GM19397 (cell line): ENCODE data around the gene NEUROD4.
A peak's percentile ranks its signal among the peaks of the same experiment; 100 is the strongest.
"Not testable (repeated sequence)": the region's sequence is repeated elsewhere in the genome, so short reads cannot be mapped to it uniquely, and the experiment has no call there.

ENCODE experiments used
- ATAC-seq: cut with Tn5 transposase; IDR thresholded peaks from one replicate; pipeline ENCODE4 v1.9.1; 2021; ENCODE audit warnings: mild to moderate bottlenecking, moderate library complexity; ENCODE audit not compliant: unreplicated experiment

Gene NEUROD4, protein sequence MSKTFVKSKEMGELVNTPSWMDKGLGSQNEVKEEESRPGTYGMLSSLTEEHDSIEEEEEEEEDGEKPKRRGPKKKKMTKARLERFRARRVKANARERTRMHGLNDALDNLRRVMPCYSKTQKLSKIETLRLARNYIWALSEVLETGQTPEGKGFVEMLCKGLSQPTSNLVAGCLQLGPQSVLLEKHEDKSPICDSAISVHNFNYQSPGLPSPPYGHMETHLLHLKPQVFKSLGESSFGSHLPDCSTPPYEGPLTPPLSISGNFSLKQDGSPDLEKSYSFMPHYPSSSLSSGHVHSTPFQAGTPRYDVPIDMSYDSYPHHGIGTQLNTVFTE

DNA sequence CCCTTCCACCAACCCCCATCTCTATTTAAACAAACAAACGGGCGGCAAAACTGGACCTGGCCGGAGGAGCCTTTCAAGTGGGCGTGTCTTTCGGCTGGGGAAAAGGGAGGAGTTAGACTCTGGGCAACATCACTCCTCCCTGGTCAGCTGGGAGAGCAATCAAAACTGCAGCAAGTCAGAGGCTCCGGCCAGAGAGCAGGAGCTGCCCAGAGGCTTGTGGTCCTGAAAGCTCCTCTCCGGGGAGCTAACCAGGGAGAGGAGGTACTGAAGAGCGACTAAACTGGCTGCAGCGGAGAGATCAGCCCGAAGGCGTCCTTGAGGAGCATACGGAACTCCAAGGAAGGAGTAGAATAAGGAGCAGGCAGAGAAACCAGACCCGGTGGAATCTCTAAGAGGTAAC is at the start of gene NEUROD4:
Gene NEUROD4, plus strand, starts transcription at position 191 of the 400 bp plus-strand sequence. CDS start 6,466 bp downstream, outside the sequence.
- ATAC-seq: no peak

DNA sequence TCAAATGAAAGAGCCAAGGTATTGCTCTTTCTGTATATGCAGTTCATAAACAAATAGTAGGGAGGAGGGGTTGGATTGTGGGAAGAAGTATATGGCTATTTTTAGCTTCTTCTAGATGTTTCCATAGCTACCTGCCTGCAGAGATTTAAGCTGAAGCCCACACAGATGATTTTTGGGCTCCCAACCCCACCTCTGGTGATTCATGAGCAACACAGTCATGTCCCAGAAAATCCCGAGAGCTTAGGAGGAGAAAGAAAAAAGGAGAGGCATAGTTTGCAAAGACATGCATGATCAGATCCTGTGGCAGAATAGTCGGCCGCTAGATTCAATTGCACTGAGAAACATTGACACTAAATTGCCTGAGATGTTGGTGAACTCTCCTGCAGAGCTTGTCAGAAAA is 49.0 kb upstream of the NEUROD4 start:
- ATAC-seq: no peak

DNA sequence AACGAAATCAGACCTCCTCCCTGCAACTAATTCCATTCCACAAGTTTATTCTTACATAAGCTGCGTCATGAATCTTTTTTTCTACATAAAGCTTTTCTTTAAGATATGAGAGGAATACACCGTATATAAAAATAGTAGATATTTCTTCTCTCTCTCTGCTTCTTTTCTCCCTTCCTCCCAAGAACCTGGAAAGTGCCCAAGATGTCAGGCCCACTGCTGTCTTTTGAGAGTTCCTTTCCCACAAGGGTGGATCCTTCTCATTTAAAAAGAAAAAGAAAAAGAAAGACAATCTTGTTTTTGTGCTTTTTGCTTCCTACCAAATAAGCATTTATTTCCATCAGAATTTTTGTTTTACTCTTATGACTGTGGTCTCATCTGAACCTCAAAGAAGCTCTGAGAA is 46.2 kb upstream of the NEUROD4 start:
- no peak for ATAC-seq

DNA sequence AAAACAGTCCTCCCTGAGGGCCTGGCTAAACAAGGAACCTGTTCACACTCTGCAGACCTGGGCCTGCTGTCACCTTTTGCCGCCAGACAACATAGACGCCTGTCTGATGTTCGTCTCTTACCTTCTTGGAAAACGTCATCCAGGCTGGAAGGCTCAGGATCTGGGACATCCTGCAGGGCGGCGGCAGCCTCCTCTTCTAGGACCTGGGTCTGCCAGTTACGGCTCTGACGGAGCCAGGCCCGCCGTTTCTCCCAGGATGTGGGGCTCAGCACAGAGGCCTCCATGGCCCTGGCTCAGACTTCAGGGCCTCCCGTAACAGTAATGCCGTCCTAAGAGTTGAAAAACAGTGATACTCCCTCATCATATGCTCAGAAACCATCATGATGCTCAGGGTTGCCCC is 45.5 kb upstream of the NEUROD4 start:
- no peak for ATAC-seq

DNA sequence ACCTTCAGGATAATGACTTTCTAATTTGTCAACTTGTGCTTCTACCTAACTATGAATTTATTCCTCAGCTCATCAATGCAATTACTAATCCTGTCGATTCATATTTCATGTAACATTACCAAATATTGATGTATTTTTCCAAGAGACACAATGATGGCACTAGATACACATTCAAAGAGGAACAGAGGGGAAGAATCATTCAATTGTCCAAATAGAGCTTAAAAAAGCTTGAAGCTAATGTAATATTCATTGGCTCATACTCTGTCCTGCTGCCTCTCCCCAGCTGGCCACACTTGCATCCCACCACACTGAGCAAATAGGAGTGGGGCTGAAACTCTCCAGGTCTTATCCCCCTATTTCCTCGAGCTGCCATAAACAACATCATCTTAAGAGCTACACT is 44.5 kb upstream of the NEUROD4 start:
- no peak for ATAC-seq

DNA sequence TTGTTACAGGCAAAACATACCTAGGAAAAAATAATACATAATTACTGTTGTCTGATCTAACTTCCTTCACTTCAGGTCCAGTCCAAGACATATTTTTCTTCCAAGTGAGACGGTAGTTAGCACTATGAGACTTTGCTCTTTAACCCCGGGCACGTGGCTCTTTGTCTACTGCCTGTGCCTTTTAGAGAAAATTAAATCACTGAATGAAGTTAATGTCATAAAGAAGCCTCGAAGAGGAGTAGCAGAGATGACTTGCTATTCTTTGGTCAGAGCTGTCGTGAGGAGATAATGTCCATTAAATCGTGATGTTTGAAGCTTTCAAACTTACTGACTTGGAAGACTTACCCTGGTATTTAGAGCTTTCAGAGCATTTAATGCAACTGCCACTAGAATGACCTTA is 43.9 kb upstream of the NEUROD4 start:
- no peak for ATAC-seq

DNA sequence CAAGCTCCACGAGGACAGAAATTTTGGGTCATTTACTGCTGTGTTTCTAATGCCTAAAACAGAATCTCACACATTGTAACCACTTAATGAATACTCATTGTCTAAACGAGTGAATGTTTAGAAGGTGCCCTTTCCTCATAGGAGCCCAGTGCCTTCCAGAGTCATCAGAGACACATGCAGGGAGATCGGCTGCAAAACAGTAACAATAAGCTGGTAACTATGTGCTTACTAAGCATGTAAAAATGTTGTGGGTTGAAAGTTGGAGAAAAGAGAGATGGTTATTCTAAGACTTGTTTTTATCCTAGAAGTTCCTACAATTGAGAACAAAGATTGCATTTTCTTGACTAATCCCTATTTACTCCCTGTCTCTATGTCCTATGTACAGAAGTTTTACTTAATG is 42.6 kb upstream of the NEUROD4 start:
- ATAC-seq: no peak

DNA sequence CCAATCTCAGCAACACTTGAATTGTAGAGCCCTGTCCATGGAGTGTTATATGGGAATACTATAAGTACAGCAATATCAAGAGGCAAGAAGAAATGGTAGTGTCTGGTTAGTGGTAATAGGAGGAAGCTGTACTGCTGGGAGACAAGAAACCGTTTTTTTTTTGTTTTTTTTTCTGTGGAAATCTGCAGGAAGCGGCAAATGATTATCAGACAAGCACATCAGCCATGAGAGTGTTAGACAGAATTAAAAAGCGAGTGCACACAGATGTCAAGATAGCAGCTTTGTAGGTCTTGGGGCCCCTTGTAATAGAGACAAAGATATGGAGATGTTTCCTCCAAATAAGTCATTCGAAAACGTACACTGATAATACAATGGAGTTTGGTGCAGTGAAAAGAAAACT is 41.9 kb upstream of the NEUROD4 start:
- ATAC-seq: no peak

DNA sequence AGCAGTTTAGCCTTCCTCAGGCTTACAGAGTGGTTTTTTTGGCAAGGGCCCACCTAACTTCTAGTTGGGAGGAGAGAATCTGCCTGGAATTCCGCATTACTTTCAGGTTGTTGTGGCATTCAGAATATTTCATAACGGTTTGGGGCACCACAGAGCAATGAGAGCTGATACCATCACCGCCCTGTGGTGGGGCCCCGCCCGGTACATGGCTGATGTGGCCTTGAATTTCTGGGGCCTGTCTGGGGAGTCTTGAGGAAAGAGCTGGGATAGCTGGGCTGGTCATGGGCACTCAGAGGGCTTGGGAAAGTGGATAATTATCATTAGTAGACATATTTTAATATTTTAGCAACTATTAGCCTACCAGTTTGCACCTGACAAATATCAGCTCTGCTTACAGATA is 39.4 kb upstream of the NEUROD4 start:
- ATAC-seq: no peak

DNA sequence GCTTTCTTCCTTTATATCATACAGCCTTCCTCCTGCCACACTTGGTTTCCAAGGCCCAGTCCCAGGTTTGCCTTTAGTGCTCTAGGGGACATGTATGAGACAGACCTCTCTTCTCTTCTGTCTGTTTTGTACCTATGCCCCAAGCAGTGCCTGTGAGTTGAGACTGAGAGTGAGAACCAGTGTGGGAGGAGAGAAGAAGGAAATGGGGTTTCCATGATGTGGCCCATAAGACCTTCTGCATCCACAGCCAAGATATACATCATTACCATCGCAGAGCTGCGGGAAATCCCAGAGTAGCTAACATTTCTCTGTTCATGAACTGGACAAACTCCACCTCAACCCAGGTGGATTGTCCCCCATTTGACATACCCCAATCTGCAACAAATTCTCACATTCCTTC is 38.0 kb upstream of the NEUROD4 start:
- no peak for ATAC-seq

DNA sequence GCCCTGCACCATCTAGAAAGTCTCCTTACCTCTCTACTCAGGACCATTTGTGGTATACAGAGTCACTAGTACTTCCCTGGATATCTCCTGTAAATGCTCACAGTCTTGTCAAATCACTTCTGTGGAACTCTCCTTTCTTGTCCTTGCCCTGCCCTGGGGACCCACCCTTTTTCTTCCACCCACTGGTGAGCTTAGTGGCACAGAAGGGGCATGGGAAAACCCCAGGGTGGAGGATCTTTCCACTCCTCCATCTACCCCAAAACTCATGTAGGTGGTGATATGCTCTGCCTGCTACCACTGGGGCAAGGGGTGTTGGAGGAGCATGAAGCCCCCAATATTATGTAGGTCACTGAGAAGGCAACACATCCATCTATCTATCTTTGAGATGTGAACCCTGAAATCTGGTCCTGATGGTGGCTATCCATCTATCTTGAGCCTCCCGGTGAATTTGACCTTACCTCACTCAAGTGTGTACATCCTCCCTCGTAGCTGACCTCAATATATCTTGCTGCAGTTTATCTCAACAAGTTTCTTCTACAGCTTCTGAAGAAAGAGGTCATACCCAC is 36.2 kb upstream of the NEUROD4 start:
- ATAC-seq: no peak

DNA sequence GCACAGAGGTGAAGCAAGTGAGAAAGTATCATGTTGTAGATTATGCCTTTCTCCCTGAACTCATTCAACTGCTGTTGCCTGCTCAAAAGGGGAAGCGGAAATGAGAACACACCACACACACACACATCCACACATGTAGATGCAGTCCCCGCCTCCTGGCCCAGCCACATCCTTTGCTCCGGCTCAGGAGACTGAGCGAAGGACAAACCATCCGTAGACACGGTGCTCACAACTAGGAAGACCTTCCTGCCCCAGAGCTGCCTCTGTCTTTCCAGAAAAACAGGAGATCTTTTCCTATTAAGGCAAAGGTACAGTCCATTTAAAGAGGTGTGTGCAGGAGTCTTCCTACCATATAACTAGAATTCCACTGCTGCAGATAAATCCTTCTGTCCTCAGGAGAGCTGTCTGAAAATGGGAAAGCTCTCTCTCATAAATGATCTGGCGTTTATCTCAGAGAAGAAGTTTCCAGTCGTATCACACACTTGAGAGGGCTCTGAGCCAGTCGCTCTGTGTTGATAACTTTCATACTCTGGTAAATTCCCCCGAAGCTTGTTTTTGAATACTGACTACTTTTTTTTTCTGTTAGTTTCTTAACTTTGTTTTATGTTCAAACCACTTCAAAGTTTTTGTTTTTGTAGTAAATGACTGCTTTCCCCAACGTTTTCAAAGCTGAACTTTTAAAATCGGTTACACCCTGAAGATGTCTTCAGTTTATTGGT is 35.0 kb upstream of the NEUROD4 start, which contains the start of gene TESPA1:
Gene TESPA1, minus strand, starts transcription at position 105 of the 719 bp plus-strand sequence. CDS start 10,200 bp downstream, outside the sequence.
- peak; percentile 97 for ATAC-seq

DNA sequence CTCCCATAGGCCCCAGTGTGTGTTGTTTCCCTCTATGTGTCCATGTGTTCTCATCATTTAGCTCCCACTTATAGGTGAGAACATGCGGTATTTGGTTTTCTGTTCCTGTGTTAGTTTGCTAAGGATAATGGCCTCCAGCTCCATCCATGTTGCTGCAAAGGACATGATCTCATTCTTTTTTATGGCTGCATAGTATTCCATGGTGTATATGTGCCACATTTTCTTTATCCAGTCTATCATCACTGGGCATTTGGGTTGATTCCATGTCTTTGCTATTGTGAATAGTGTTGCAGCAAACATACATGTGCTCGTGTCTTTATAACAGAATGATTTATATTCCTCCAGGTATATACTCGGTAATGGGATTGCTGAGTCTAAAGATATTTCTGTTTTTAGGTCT is 33.0 kb upstream of the NEUROD4 start:
- ATAC-seq: not testable (repeated sequence)

DNA sequence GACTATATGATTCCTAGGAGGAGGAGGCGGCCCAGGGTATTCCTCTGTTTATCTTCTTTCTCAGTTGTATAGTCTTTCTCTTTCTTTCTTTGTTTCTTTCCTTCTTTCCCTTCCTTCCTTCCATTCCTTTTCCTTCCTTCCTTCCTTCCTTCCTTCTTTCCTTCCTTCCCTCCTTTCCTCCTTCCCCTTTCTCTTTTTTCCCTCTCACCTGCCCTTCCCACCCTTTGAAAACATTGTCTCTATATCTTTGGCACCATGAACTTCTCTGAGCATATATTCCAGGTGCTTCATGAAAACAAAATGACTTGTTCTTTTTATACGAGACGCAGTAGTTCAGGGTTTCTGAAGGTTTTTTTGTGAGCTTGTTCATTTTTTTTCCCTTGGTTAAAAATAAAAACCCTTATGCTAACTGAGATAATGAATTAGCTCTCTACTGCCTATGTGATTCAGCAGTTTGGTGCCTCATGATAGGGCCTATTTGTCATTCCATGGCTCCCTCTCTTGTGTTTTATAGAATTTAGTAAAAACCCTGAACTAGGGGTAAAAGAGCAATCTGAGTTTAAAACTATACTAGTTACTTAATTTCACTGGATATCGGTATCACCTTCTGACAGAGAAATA is 32.1 kb upstream of the NEUROD4 start:
- ATAC-seq: no peak

DNA sequence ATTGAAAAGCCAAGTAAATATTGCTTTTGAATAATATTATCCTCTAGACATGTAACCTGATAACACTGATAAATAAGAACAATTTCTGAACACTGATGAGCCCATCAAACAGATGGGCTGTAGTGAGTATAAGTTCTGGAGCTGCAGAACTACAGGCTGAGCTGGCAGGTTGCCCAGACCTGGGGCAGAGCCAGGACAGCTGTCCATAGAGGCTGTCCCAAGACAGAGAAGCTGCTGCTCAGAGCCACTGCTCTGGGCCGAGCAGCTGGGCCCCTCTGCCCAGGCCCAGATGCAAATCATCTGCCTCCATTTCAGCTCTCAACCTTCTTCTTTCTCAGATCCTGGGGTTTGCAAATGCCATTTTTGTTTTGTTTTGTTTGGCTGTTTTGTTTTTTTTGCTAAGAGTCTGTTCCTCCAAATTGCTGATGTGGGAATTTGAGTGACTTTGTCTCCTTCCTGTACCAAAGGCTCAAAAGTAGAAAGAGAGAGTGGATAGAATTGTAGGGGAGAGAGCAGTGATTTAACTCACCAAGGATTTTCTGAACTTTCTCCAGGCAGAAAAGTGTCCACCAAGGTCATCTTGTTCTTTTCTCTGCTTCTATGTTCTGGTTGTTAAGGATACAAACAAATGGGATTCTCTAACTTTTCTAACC is 31.2 kb upstream of the NEUROD4 start:
- ATAC-seq: peak; percentile 31

DNA sequence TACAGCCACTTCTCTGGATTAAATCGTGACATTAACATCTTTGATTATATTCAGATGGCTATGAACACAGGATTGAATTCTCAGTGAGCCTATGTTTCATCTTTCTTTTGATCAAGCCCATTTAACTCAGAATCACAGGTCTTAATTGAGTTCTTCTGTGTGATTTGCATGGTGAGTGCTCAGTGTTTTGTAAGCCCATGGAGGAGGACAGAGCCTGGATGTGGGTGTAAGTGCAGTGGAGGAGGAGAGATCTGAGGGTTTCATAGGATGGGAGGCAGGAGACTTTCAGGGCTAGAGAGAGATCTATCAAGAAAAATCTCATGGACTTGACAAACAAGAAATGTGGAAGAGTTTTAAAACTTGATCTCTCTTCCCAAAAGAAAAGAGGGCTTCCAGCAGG is 29.9 kb upstream of the NEUROD4 start:
- ATAC-seq: no peak

DNA sequence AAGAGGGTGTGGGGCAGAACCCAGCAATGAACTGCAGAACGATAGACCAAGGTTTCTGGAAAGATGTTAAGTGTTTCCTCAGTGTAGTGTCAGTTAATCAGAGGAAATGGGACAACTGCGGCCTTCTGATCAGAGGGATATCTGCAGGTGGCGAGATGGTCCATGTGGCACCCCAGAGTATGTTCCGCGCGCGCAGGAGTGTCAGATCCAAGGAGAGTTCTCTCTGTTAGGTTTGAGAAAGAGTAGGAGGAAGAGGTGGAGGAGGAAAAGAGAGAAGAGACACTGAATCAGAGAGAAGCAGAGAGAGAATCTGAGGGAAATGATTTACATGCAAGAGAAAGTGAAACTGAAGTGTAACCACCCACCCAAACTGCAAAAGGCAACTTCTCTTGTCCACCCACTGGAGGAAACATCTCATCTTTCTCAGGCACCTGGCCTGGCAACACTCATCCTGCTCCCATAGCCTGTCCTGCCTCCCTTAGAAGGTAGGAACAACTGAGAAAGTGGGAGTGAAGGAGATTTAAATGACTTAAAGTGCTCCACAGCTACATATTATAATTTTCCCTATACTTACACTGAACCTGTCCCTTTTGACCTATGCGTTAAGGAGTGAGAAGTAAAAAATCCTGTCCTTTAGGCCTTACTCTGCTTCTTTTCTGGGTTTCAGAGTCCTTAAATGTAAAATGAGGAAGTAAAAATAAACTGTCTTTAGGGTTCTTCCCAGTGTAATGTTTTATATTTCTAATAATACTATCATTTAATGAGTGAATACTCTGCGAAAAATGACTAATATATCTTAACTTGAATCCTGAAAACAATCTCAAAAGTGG is 28.4 kb upstream of the NEUROD4 start:
- peak; percentile 49 for ATAC-seq

DNA sequence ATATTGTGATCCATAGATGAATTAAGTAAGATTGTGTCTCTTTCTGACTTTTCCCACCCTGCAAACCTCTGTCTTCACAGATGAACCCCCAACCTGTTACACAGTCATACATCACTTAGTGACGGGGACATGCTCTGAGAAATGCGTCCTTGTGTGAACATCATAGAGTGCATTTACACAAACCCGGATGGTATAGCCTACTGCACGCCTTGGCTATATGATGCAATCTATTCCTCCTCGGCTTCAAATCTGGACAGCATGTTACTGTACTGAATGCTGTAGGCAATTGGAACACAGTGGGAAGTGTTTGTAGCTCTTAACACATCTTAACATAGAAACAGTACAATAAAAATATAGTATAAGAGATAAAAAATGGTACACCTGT is 27.8 kb upstream of the NEUROD4 start:
- ATAC-seq: no peak

DNA sequence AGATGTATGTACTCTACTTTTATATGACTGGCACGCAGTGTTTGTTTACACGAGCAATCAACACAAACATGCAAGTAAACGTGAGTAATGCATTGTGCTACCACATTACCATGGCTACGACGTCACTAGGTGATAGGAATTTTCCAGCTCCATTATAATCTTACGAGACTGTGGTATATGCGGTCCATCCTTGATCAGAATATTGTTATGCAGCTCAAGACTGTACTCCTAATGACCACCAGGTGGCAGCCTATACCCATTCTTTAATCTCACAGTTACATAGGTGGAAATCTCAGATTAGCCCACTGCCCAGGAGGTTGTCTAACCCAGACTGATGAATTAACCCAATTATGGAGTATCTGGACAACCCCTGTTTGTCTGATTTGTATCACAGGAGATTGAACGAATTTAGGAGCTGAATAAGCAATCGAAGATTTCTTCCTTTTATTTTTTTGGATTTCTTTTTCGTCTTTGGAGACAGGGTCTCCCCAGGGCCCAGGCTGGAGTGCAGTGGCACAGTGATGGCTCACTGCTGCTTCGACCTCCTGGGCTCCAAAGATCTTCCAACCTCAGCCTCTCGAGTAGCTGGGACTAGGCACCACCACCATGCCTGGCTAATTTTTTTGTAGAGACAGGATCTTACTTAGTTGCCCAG is 26.5 kb upstream of the NEUROD4 start:
- ATAC-seq: no peak

DNA sequence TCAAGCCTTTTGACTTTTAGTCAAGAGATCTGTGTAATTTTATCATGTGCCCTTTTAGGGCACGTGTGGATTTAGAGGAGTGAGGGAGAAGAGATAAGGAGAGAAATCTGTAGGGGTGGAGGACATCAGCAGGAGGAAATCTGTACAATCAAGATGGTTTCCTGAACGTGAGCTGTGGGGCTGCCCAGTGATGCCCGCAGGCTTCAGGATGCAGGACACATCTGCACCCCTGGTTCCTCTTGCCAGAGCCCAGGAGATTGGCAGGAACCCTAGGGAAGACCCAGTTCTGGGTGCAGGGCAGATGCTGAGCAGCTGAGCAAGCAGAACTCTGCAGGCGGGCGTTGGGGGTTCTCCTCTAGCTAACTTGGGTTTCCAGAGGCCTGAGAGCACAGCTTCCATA is 23.6 kb upstream of the NEUROD4 start:
- ATAC-seq: no peak
